ENCODE results near the gene BTF3L4. TPM values are rescaled to one million over a fixed set of nuclear protein-coding genes. Genes with fewer than 3 reads are reported as not detected.

The BTF3L4 gene
- total RNA-seq, 1 experiment from 2014 or later, result 89.4 TPM

- H3K27ac Mint-ChIP-seq, result no peak overlapping the region
- no peak for TF ChIP-seq MYBL2 (CRISPR knock-in tag; IDR thresholded peaks at IDR 0.05)
- no peak for TF ChIP-seq PREB (CRISPR knock-in tag; IDR thresholded peaks at IDR 0.05; ENCODE audit: borderline replicate concordance)
- TF ChIP-seq CREM (CRISPR knock-in tag; IDR thresholded peaks at IDR 0.05), result no peak
- TF ChIP-seq, protein P1, sequence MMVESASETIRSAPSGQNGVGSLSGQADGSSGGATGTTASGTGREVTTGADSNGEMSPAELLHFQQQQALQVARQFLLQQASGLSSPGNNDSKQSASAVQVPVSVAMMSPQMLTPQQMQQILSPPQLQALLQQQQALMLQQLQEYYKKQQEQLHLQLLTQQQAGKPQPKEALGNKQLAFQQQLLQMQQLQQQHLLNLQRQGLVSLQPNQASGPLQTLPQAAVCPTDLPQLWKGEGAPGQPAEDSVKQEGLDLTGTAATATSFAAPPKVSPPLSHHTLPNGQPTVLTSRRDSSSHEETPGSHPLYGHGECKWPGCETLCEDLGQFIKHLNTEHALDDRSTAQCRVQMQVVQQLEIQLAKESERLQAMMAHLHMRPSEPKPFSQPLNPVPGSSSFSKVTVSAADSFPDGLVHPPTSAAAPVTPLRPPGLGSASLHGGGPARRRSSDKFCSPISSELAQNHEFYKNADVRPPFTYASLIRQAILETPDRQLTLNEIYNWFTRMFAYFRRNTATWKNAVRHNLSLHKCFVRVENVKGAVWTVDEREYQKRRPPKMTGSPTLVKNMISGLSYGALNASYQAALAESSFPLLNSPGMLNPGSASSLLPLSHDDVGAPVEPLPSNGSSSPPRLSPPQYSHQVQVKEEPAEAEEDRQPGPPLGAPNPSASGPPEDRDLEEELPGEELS (CRISPR knock-in tag; IDR thresholded peaks at IDR 0.05), result no peak
- TF ChIP-seq, protein P2, sequence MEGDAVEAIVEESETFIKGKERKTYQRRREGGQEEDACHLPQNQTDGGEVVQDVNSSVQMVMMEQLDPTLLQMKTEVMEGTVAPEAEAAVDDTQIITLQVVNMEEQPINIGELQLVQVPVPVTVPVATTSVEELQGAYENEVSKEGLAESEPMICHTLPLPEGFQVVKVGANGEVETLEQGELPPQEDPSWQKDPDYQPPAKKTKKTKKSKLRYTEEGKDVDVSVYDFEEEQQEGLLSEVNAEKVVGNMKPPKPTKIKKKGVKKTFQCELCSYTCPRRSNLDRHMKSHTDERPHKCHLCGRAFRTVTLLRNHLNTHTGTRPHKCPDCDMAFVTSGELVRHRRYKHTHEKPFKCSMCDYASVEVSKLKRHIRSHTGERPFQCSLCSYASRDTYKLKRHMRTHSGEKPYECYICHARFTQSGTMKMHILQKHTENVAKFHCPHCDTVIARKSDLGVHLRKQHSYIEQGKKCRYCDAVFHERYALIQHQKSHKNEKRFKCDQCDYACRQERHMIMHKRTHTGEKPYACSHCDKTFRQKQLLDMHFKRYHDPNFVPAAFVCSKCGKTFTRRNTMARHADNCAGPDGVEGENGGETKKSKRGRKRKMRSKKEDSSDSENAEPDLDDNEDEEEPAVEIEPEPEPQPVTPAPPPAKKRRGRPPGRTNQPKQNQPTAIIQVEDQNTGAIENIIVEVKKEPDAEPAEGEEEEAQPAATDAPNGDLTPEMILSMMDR (IDR thresholded peaks at IDR 0.05), result peak; percentile 23; the same call in 1 of the 2 replicates
- no peak for TF ChIP-seq TEAD4 (CRISPR knock-in tag; IDR thresholded peaks at IDR 0.05)
- H3K27me3 Mint-ChIP-seq (ENCODE audit: low read depth), result peaks cover 7% of the 10 kb centered on the region; the same call in 1 of the 2 replicates
- H3K4me1 Mint-ChIP-seq, result no peaks in the 10 kb centered on the region
- no peaks in the 10 kb centered on the region for H3K36me3 Mint-ChIP-seq
- H3K9me3 Mint-ChIP-seq, result no peaks in the 10 kb centered on the region
- ATAC-seq (peak; percentile 68), DNase-seq (ENCODE audit: low spot score) (no peak)
- H3K4me3 Mint-ChIP-seq, result no peak overlapping the region
- ChIA-PET CTCF (interaction anchor here (0.6 to 2.5 kb wide), 8 partner anchors 9 to 1652 kb away, joined by 3 to 34 read pairs (median 3); no protein-coding TSS in a partner anchor), POLR2A (no interaction called here)
Observed at GRCh38 chr1:52127181-52128180, 71.4 kb downstream of the BTF3L4 start.

DNA sequence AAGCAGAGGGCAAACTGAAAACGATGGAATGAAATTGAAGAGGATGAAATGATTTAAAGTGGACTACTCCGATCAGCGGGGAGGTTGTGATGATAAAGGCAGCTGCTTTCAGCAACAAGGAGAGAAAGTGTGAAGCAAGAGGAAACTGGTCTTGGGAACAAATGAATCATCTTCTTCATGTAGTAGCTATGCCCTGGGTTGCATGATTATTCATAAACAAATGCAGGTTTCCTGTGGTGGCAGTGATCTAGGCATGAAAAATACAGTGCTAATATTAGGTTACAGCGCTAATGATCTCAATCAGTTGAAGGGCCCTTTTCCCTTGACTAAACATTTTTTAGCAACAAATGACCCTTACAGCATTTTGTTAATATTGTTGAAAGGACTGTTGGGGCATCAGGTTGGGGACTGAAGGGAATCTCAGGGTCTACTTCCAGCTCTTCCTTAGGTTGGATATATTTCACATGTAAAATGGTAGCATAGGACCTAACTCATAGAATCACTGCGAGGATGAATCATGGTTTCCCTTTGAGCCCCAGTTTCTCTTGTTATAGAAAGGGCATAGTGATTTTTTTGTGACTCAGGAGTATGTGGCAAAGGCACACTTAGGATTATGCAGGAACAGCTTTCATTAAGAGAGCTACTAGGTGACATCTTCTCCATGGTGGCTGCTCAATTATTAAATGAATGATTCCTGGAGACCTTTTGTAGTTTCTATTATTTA lies 83.9 kb downstream of the BTF3L4 start:
- no peaks in the 10 kb centered on the region for H3K9me3 Mint-ChIP-seq
- CTCF ChIA-PET, result interaction anchor here (0.6 kb wide), 1 partner anchor 27 kb away, joined by 3 read pairs; no protein-coding TSS in a partner anchor
- POLR2A ChIA-PET, result interaction anchor here (0.6 kb wide), 1 partner anchor 209 kb away, joined by 10 read pairs; no protein-coding TSS in a partner anchor
- ATAC-seq, result no peak
- H3K27me3 Mint-ChIP-seq (ENCODE audit: low read depth), result peaks cover 18% of the 10 kb centered on the region
- no peak overlapping the region for H3K4me3 Mint-ChIP-seq
- H3K27ac Mint-ChIP-seq, result no peak overlapping the region
- no peak for DNase-seq (ENCODE audit: low spot score)
- H3K4me1 Mint-ChIP-seq, result peaks cover 12% of the 10 kb centered on the region
- H3K36me3 Mint-ChIP-seq, result no peaks in the 10 kb centered on the region
- TF ChIP-seq TEAD4 (CRISPR knock-in tag; IDR thresholded peaks at IDR 0.05) (no peak), KAT7 (CRISPR knock-in tag; IDR thresholded peaks at IDR 0.05; ENCODE audit: borderline replicate concordance) (no peak), SP1 (CRISPR knock-in tag; conservative IDR thresholded peaks at IDR 0.05) (no peak), GABPB1 (CRISPR knock-in tag; IDR thresholded peaks at IDR 0.05) (no peak)
- TF ChIP-seq, protein P3, sequence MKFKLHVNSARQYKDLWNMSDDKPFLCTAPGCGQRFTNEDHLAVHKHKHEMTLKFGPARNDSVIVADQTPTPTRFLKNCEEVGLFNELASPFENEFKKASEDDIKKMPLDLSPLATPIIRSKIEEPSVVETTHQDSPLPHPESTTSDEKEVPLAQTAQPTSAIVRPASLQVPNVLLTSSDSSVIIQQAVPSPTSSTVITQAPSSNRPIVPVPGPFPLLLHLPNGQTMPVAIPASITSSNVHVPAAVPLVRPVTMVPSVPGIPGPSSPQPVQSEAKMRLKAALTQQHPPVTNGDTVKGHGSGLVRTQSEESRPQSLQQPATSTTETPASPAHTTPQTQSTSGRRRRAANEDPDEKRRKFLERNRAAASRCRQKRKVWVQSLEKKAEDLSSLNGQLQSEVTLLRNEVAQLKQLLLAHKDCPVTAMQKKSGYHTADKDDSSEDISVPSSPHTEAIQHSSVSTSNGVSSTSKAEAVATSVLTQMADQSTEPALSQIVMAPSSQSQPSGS (CRISPR knock-in tag; IDR thresholded peaks at IDR 0.05; ENCODE audit: borderline replicate concordance, low read depth), result no peak
- TF ChIP-seq, protein P4, sequence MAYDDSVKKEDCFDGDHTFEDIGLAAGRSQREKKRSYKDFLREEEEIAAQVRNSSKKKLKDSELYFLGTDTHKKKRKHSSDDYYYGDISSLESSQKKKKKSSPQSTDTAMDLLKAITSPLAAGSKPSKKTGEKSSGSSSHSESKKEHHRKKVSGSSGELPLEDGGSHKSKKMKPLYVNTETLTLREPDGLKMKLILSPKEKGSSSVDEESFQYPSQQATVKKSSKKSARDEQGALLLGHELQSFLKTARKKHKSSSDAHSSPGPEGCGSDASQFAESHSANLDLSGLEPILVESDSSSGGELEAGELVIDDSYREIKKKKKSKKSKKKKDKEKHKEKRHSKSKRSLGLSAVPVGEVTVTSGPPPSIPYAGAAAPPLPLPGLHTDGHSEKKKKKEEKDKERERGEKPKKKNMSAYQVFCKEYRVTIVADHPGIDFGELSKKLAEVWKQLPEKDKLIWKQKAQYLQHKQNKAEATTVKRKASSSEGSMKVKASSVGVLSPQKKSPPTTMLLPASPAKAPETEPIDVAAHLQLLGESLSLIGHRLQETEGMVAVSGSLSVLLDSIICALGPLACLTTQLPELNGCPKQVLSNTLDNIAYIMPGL (CRISPR knock-in tag; IDR thresholded peaks at IDR 0.05), result no peak
- TF ChIP-seq, protein P5, sequence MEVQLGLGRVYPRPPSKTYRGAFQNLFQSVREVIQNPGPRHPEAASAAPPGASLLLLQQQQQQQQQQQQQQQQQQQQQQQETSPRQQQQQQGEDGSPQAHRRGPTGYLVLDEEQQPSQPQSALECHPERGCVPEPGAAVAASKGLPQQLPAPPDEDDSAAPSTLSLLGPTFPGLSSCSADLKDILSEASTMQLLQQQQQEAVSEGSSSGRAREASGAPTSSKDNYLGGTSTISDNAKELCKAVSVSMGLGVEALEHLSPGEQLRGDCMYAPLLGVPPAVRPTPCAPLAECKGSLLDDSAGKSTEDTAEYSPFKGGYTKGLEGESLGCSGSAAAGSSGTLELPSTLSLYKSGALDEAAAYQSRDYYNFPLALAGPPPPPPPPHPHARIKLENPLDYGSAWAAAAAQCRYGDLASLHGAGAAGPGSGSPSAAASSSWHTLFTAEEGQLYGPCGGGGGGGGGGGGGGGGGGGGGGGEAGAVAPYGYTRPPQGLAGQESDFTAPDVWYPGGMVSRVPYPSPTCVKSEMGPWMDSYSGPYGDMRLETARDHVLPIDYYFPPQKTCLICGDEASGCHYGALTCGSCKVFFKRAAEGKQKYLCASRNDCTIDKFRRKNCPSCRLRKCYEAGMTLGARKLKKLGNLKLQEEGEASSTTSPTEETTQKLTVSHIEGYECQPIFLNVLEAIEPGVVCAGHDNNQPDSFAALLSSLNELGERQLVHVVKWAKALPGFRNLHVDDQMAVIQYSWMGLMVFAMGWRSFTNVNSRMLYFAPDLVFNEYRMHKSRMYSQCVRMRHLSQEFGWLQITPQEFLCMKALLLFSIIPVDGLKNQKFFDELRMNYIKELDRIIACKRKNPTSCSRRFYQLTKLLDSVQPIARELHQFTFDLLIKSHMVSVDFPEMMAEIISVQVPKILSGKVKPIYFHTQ (CRISPR knock-in tag; IDR thresholded peaks at IDR 0.05), result no peak
- TF ChIP-seq, protein P1 (CRISPR knock-in tag; IDR thresholded peaks at IDR 0.05), result no peak
- TF ChIP-seq, protein P6, sequence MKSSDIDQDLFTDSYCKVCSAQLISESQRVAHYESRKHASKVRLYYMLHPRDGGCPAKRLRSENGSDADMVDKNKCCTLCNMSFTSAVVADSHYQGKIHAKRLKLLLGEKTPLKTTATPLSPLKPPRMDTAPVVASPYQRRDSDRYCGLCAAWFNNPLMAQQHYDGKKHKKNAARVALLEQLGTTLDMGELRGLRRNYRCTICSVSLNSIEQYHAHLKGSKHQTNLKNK (CRISPR knock-in tag; IDR thresholded peaks at IDR 0.05), result no peak
- TF ChIP-seq, protein P7, sequence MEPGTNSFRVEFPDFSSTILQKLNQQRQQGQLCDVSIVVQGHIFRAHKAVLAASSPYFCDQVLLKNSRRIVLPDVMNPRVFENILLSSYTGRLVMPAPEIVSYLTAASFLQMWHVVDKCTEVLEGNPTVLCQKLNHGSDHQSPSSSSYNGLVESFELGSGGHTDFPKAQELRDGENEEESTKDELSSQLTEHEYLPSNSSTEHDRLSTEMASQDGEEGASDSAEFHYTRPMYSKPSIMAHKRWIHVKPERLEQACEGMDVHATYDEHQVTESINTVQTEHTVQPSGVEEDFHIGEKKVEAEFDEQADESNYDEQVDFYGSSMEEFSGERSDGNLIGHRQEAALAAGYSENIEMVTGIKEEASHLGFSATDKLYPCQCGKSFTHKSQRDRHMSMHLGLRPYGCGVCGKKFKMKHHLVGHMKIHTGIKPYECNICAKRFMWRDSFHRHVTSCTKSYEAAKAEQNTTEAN (CRISPR knock-in tag; IDR thresholded peaks at IDR 0.05), result no peak
